ENCODE data around the gene CYP2A6. TPM values are rescaled to one million over a fixed set of nuclear protein-coding genes. Genes with fewer than 3 reads are reported as not detected.
"Not testable (repeated sequence)": the region's sequence is repeated elsewhere in the genome, so short reads cannot be mapped to it uniquely, and the experiment has no call there.

CYP2A6 gene
- not detected in 2 replicates for total RNA-seq

GRCh38 chr19:40850277-40850676 is at the start of gene CYP2A6:
Gene CYP2A6 (minus strand): TSS chr19:40850447. CDS start chr19:40850426, 21 bp downstream.
- H3K4me1 Mint-ChIP-seq (ENCODE audit: low read depth); H3K4me3 Mint-ChIP-seq (ENCODE audit: low read depth); H3K27ac Mint-ChIP-seq; H3K9me3 Mint-ChIP-seq; intact Hi-C loops (cut with micrococcal nuclease); DNase-seq (ENCODE audit: low spot score); H3K36me3 Mint-ChIP-seq (ENCODE audit: low read depth): not testable (repeated sequence)
- peaks cover 40% of the 10 kb centered on the region for H3K27me3 Mint-ChIP-seq (ENCODE audit: low read depth)

- peaks cover 16% of the 10 kb centered on the region for H3K4me1 Mint-ChIP-seq (ENCODE audit: low read depth)
- intact Hi-C loops (cut with micrococcal nuclease); H3K27ac Mint-ChIP-seq; H3K36me3 Mint-ChIP-seq (ENCODE audit: low read depth); H3K27me3 Mint-ChIP-seq (ENCODE audit: low read depth); H3K4me3 Mint-ChIP-seq (ENCODE audit: low read depth); H3K9me3 Mint-ChIP-seq: not testable (repeated sequence)
- DNase-seq (ENCODE audit: low spot score), result peak; percentile 12
Observed at GRCh38 chr19:40899964-40900363, 49.7 kb upstream of the CYP2A6 start.

- H3K9me3 Mint-ChIP-seq; H3K36me3 Mint-ChIP-seq (ENCODE audit: low read depth); H3K27me3 Mint-ChIP-seq (ENCODE audit: low read depth); DNase-seq (ENCODE audit: low spot score); H3K4me3 Mint-ChIP-seq (ENCODE audit: low read depth); intact Hi-C loops (cut with micrococcal nuclease); H3K27ac Mint-ChIP-seq: not testable (repeated sequence)
- peaks cover 16% of the 10 kb centered on the region for H3K4me1 Mint-ChIP-seq (ENCODE audit: low read depth)
Observed at GRCh38 chr19:40896843-40897789, 46.9 kb upstream of the CYP2A6 start.

DNA sequence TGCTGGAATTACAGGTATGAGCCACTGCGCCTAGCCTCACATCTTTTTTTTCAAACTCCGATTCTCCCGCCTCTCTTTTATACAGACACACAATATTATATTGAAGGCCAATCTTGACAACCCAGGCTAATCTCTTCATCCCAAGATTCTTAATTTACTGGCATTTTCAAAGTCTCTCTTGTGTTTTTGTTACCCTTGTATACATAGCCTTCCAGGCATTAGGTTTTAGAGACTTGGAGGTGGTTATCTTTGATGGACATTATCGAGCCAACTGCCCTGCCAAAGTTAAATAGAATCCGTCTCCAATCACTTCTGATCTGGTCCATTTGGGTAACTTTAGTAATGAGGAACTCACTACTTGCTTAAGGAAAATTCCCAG is 46.2 kb upstream of the CYP2A6 start:
- peaks cover 16% of the 10 kb centered on the region for H3K4me1 Mint-ChIP-seq (ENCODE audit: low read depth)
- no peaks in the 10 kb centered on the region for H3K27me3 Mint-ChIP-seq (ENCODE audit: low read depth)
- H3K4me3 Mint-ChIP-seq (ENCODE audit: low read depth), result no peak overlapping the region
- intact Hi-C loops (cut with micrococcal nuclease), result no loop called here
- H3K27ac Mint-ChIP-seq, result no peak overlapping the region
- H3K9me3 Mint-ChIP-seq, result no peaks in the 10 kb centered on the region
- DNase-seq (ENCODE audit: low spot score), result no peak
- H3K36me3 Mint-ChIP-seq (ENCODE audit: low read depth), result no peaks in the 10 kb centered on the region

DNA sequence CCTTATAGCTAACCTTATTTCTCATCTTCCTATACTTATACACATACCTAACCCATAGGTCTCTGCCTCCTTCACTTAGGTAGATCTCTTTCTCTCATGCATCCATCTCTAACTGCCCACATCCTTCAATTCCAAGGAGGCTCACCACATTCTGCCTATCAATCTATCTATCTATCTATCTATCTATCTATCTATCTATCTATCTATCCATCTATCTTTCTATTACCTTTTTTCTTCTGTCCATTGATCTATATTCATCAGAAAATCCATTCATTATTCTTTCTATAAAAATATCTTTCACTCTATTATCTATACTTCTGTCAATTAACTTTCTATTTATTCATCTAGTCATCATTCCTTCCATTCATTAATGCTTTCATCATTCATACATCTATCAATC is 42.9 kb upstream of the CYP2A6 start:
- no peak overlapping the region for H3K27ac Mint-ChIP-seq
- H3K9me3 Mint-ChIP-seq, result no peaks in the 10 kb centered on the region
- no peak for DNase-seq (ENCODE audit: low spot score)
- peaks cover 5% of the 10 kb centered on the region for H3K4me1 Mint-ChIP-seq (ENCODE audit: low read depth)
- H3K27me3 Mint-ChIP-seq (ENCODE audit: low read depth), result peaks cover 10% of the 10 kb centered on the region
- H3K36me3 Mint-ChIP-seq (ENCODE audit: low read depth), result no peaks in the 10 kb centered on the region
- intact Hi-C loops (cut with micrococcal nuclease), result no loop called here
- no peak overlapping the region for H3K4me3 Mint-ChIP-seq (ENCODE audit: low read depth)

GRCh38 chr19:40889366-40889765 is 39.1 kb upstream of the CYP2A6 start:
- Mint-ChIP-seq H3K27me3 (ENCODE audit: low read depth) (peaks cover 15% of the 10 kb centered on the region), H3K36me3 (ENCODE audit: low read depth) (no peaks in the 10 kb centered on the region)

GRCh38 chr19:40888191-40888590 is 37.9 kb upstream of the CYP2A6 start:
- intact Hi-C loops (cut with micrococcal nuclease), result no loop called here
- Mint-ChIP-seq H3K27ac (no peak overlapping the region), H3K9me3 (no peaks in the 10 kb centered on the region), H3K27me3 (ENCODE audit: low read depth) (peaks cover 19% of the 10 kb centered on the region), H3K36me3 (ENCODE audit: low read depth) (no peaks in the 10 kb centered on the region), H3K4me3 (ENCODE audit: low read depth) (no peak overlapping the region), H3K4me1 (ENCODE audit: low read depth) (no peaks in the 10 kb centered on the region)
- DNase-seq (ENCODE audit: low spot score), result no peak

More at GRCh38 chr19:40889366-40889765, 39.1 kb upstream of the CYP2A6 start:
- Mint-ChIP-seq H3K4me3 (ENCODE audit: low read depth) (no peak overlapping the region), H3K9me3 (no peaks in the 10 kb centered on the region), H3K27ac (no peak overlapping the region), H3K4me1 (ENCODE audit: low read depth) (no peaks in the 10 kb centered on the region)
- intact Hi-C loops (cut with micrococcal nuclease), result no loop called here
- DNase-seq (ENCODE audit: low spot score), result no peak

DNA sequence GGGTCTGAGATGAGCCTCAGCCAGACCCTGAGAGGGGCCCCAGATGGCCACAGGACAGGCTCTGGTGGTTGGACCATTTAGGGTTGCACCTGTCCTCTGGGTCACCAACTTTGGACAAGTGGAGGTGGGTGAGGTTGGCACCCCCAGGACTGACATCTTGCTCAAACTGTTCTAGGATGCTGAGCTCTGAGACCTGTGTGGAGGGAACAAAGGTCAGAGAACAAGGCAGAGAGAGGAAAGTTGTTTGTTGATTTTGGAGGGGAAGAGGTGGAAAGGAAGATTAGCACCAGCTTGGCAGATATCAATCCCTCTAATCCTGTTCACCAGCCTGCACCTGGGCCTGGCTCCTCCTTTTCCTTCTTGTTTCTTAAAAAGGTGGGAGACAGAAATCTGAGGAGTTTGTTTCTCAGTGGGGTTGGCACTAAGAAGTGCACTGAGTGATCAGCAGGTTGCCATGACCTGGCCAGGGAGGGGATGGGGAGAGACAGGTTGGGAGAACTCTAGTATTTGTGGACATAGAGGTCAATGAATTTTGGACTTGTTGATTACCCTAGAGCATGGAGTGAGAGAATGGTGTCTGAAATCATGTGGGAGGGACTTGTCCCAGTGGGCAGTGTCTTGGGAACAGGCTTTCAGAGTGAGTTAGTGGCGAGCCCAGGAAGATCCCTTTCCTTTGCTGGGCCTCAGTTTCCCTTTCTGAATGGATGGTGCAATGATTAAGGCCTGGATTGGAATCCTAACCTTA is 34.1 kb upstream of the CYP2A6 start:
- H3K9me3 Mint-ChIP-seq; H3K36me3 Mint-ChIP-seq (ENCODE audit: low read depth); intact Hi-C loops (cut with micrococcal nuclease); DNase-seq (ENCODE audit: low spot score); H3K4me3 Mint-ChIP-seq (ENCODE audit: low read depth); H3K27ac Mint-ChIP-seq; H3K4me1 Mint-ChIP-seq (ENCODE audit: low read depth): not testable (repeated sequence)
- peaks cover 42% of the 10 kb centered on the region for H3K27me3 Mint-ChIP-seq (ENCODE audit: low read depth)

GRCh38 chr19:40882062-40882461 is 31.8 kb upstream of the CYP2A6 start, which contains the start of gene CYP2A7:
Gene CYP2A7 (minus strand): TSS chr19:40882231. CDS start chr19:40882210, 21 bp downstream.
- H3K4me3 Mint-ChIP-seq (ENCODE audit: low read depth); H3K36me3 Mint-ChIP-seq (ENCODE audit: low read depth); H3K9me3 Mint-ChIP-seq; intact Hi-C loops (cut with micrococcal nuclease); H3K27ac Mint-ChIP-seq; H3K4me1 Mint-ChIP-seq (ENCODE audit: low read depth); DNase-seq (ENCODE audit: low spot score): not testable (repeated sequence)
- peaks cover 47% of the 10 kb centered on the region for H3K27me3 Mint-ChIP-seq (ENCODE audit: low read depth)

GRCh38 chr19:40879349-40879748 is 29.1 kb upstream of the CYP2A6 start:
- H3K27ac Mint-ChIP-seq; H3K4me1 Mint-ChIP-seq (ENCODE audit: low read depth); intact Hi-C loops (cut with micrococcal nuclease); H3K4me3 Mint-ChIP-seq (ENCODE audit: low read depth); H3K9me3 Mint-ChIP-seq; H3K36me3 Mint-ChIP-seq (ENCODE audit: low read depth); DNase-seq (ENCODE audit: low spot score): not testable (repeated sequence)
- H3K27me3 Mint-ChIP-seq (ENCODE audit: low read depth), result peaks cover 51% of the 10 kb centered on the region

DNA sequence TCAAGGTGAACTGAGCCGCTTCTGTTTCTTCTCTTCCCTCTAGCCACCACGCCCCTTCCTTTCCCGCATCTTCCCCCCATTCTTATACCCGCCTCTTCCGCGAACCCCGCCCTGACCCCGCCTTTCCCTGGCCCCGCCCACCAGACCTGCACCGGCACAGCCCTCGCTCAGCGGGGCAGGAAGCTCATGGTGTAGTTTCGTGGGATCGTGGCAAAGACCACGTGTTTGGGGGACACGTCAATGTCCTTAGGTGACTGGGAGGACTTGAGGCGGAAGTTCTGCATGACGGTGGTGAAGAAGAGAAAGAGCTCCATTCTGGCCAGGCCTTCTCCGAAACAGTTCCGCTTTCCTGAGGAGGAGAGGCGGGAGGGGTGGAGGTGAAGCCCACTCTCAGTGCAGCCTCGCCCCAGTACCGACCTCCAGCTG is 25.3 kb upstream of the CYP2A6 start:
- H3K27ac Mint-ChIP-seq, result peak overlapping the region; percentile 16
- DNase-seq (ENCODE audit: low spot score), result peak; percentile 77
- peak overlapping the region; percentile 45 for H3K4me3 Mint-ChIP-seq (ENCODE audit: low read depth)
- H3K9me3 Mint-ChIP-seq; intact Hi-C loops (cut with micrococcal nuclease); H3K36me3 Mint-ChIP-seq (ENCODE audit: low read depth); H3K4me1 Mint-ChIP-seq (ENCODE audit: low read depth): not testable (repeated sequence)
- H3K27me3 Mint-ChIP-seq (ENCODE audit: low read depth), result peaks cover 45% of the 10 kb centered on the region

GRCh38 chr19:40874874-40875273 is 24.6 kb upstream of the CYP2A6 start:
- H3K4me1 Mint-ChIP-seq (ENCODE audit: low read depth); intact Hi-C loops (cut with micrococcal nuclease); H3K9me3 Mint-ChIP-seq; H3K27ac Mint-ChIP-seq; H3K36me3 Mint-ChIP-seq (ENCODE audit: low read depth); DNase-seq (ENCODE audit: low spot score); H3K4me3 Mint-ChIP-seq (ENCODE audit: low read depth): not testable (repeated sequence)
- peaks cover 48% of the 10 kb centered on the region for H3K27me3 Mint-ChIP-seq (ENCODE audit: low read depth)

DNA sequence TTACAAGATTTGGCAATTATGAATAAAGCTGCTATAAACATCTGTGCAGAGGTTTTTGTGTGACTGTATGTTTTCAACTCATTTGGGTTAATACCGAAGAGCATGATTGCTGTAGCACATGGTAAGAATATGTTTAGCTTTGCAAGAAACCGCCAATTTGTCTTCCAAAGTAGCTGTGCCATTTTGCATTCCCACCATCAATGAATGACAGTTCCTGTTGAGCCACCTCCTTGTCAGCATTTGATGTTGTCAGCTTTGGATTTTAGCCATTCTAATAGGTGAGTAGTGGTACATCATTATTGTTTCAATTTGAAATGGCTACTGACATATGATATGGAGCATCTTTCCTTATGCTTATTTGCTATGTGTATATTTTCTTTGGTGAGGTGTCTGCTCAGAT is 23.6 kb upstream of the CYP2A6 start:
- H3K27ac Mint-ChIP-seq; DNase-seq (ENCODE audit: low spot score); intact Hi-C loops (cut with micrococcal nuclease); H3K4me1 Mint-ChIP-seq (ENCODE audit: low read depth); H3K4me3 Mint-ChIP-seq (ENCODE audit: low read depth); H3K36me3 Mint-ChIP-seq (ENCODE audit: low read depth); H3K9me3 Mint-ChIP-seq: not testable (repeated sequence)
- H3K27me3 Mint-ChIP-seq (ENCODE audit: low read depth), result peaks cover 38% of the 10 kb centered on the region
